ENCODE results near the gene HSPG2. TPM values are rescaled to one million over a fixed set of nuclear protein-coding genes. Genes with fewer than 3 reads are reported as not detected.
"Not testable (repeated sequence)": the region's sequence is repeated elsewhere in the genome, so short reads cannot be mapped to it uniquely, and the experiment has no call there.

HSPG2 gene
- total RNA-seq, 2 experiments from 2014 or later: 1.6 to 4.7 TPM

GRCh38 chr1:21980515-21981220, 43.6 kb upstream of the HSPG2 start:
- BruUV-seq (replicated peaks); H3K36me3 ChIP-seq (ENCODE audit: insufficient read depth, low read length); H2AFZ ChIP-seq (ENCODE audit: low read length); H3K9me2 ChIP-seq (ENCODE audit: insufficient read depth, low read length); H3K4me2 ChIP-seq (ENCODE audit: low read length); H4K20me1 ChIP-seq (ENCODE audit: insufficient read depth, low read length); intact Hi-C loops (cut with micrococcal nuclease; ENCODE audit: unreplicated experiment); H3K4me3 ChIP-seq (ENCODE audit: low read depth, low read length, poor library complexity, severe bottlenecking); CTCF ChIA-PET (ENCODE audit: unreplicated experiment); POLR2A ChIA-PET; H3K79me2 ChIP-seq (ENCODE audit: insufficient read depth, low read depth, low read length); H3K27ac ChIP-seq (ENCODE audit: low read depth, low read length, poor library complexity, severe bottlenecking); H3K9me3 ChIP-seq (ENCODE audit: low read length); DNase-seq (ENCODE audit: low spot score); H3K4me1 ChIP-seq (ENCODE audit: insufficient read depth, low read length, poor library complexity, severe bottlenecking): not testable (repeated sequence)

GRCh38 chr1:21978209-21978608, 41.1 kb upstream of the HSPG2 start:
- not testable (repeated sequence) for H3K9me3 ChIP-seq (ENCODE audit: low read length)

GRCh38 chr1:21976703-21977239, 39.7 kb upstream of the HSPG2 start, which contains the start of gene CELA3B:
CELA3B (plus strand) TSS chr1:21977022; CDS start chr1:21977040, 18 bp downstream.
- H3K36me3 ChIP-seq (ENCODE audit: insufficient read depth, low read length); intact Hi-C loops (cut with micrococcal nuclease; ENCODE audit: unreplicated experiment); H3K79me2 ChIP-seq (ENCODE audit: insufficient read depth, low read depth, low read length); POLR2A ChIA-PET; BruUV-seq (replicated peaks); DNase-seq (ENCODE audit: low spot score); H3K9me3 ChIP-seq (ENCODE audit: low read length); H2AFZ ChIP-seq (ENCODE audit: low read length); CTCF ChIA-PET (ENCODE audit: unreplicated experiment); H3K4me1 ChIP-seq (ENCODE audit: insufficient read depth, low read length, poor library complexity, severe bottlenecking); H3K4me3 ChIP-seq (ENCODE audit: low read depth, low read length, poor library complexity, severe bottlenecking); H3K9me2 ChIP-seq (ENCODE audit: insufficient read depth, low read length); H3K27ac ChIP-seq (ENCODE audit: low read depth, low read length, poor library complexity, severe bottlenecking); H4K20me1 ChIP-seq (ENCODE audit: insufficient read depth, low read length); H3K4me2 ChIP-seq (ENCODE audit: low read length): not testable (repeated sequence)

More at GRCh38 chr1:21978209-21978608, 41.1 kb upstream of the HSPG2 start:
- H3K9me2 ChIP-seq (ENCODE audit: insufficient read depth, low read length); H4K20me1 ChIP-seq (ENCODE audit: insufficient read depth, low read length); H3K27ac ChIP-seq (ENCODE audit: low read depth, low read length, poor library complexity, severe bottlenecking); intact Hi-C loops (cut with micrococcal nuclease; ENCODE audit: unreplicated experiment); H2AFZ ChIP-seq (ENCODE audit: low read length); H3K4me3 ChIP-seq (ENCODE audit: low read depth, low read length, poor library complexity, severe bottlenecking); H3K4me2 ChIP-seq (ENCODE audit: low read length); H3K36me3 ChIP-seq (ENCODE audit: insufficient read depth, low read length); H3K79me2 ChIP-seq (ENCODE audit: insufficient read depth, low read depth, low read length); DNase-seq (ENCODE audit: low spot score); H3K4me1 ChIP-seq (ENCODE audit: insufficient read depth, low read length, poor library complexity, severe bottlenecking); CTCF ChIA-PET (ENCODE audit: unreplicated experiment); POLR2A ChIA-PET; BruUV-seq (replicated peaks): not testable (repeated sequence)

GRCh38 chr1:21975296-21975695, 38.2 kb upstream of the HSPG2 start:
- H3K27ac ChIP-seq (ENCODE audit: low read depth, low read length, poor library complexity, severe bottlenecking); H3K9me2 ChIP-seq (ENCODE audit: insufficient read depth, low read length); H3K4me3 ChIP-seq (ENCODE audit: low read depth, low read length, poor library complexity, severe bottlenecking); H3K36me3 ChIP-seq (ENCODE audit: insufficient read depth, low read length); H3K79me2 ChIP-seq (ENCODE audit: insufficient read depth, low read depth, low read length); H4K20me1 ChIP-seq (ENCODE audit: insufficient read depth, low read length); intact Hi-C loops (cut with micrococcal nuclease; ENCODE audit: unreplicated experiment); BruUV-seq (replicated peaks); H2AFZ ChIP-seq (ENCODE audit: low read length); DNase-seq (ENCODE audit: low spot score); CTCF ChIA-PET (ENCODE audit: unreplicated experiment); H3K4me2 ChIP-seq (ENCODE audit: low read length); H3K9me3 ChIP-seq (ENCODE audit: low read length); H3K4me1 ChIP-seq (ENCODE audit: insufficient read depth, low read length, poor library complexity, severe bottlenecking); POLR2A ChIA-PET: not testable (repeated sequence)

GRCh38 chr1:21974699-21975098, 37.6 kb upstream of the HSPG2 start:
- intact Hi-C loops (cut with micrococcal nuclease; ENCODE audit: unreplicated experiment); H3K4me1 ChIP-seq (ENCODE audit: insufficient read depth, low read length, poor library complexity, severe bottlenecking); H3K36me3 ChIP-seq (ENCODE audit: insufficient read depth, low read length); H3K79me2 ChIP-seq (ENCODE audit: insufficient read depth, low read depth, low read length); H4K20me1 ChIP-seq (ENCODE audit: insufficient read depth, low read length); H3K9me2 ChIP-seq (ENCODE audit: insufficient read depth, low read length); H3K27ac ChIP-seq (ENCODE audit: low read depth, low read length, poor library complexity, severe bottlenecking); CTCF ChIA-PET (ENCODE audit: unreplicated experiment); H3K4me2 ChIP-seq (ENCODE audit: low read length); H3K9me3 ChIP-seq (ENCODE audit: low read length); H2AFZ ChIP-seq (ENCODE audit: low read length); BruUV-seq (replicated peaks); POLR2A ChIA-PET; DNase-seq (ENCODE audit: low spot score); H3K4me3 ChIP-seq (ENCODE audit: low read depth, low read length, poor library complexity, severe bottlenecking): not testable (repeated sequence)

GRCh38 chr1:21973948-21974347, 36.8 kb upstream of the HSPG2 start:
- not testable (repeated sequence) for H3K27ac ChIP-seq (ENCODE audit: low read depth, low read length, poor library complexity, severe bottlenecking)

More at GRCh38 chr1:21973948-21974347, 36.8 kb upstream of the HSPG2 start:
- H4K20me1 ChIP-seq (ENCODE audit: insufficient read depth, low read length); H3K79me2 ChIP-seq (ENCODE audit: insufficient read depth, low read depth, low read length); H2AFZ ChIP-seq (ENCODE audit: low read length); POLR2A ChIA-PET; H3K9me3 ChIP-seq (ENCODE audit: low read length); BruUV-seq (replicated peaks); intact Hi-C loops (cut with micrococcal nuclease; ENCODE audit: unreplicated experiment); H3K4me2 ChIP-seq (ENCODE audit: low read length); H3K36me3 ChIP-seq (ENCODE audit: insufficient read depth, low read length); DNase-seq (ENCODE audit: low spot score); CTCF ChIA-PET (ENCODE audit: unreplicated experiment); H3K4me1 ChIP-seq (ENCODE audit: insufficient read depth, low read length, poor library complexity, severe bottlenecking); H3K4me3 ChIP-seq (ENCODE audit: low read depth, low read length, poor library complexity, severe bottlenecking); H3K9me2 ChIP-seq (ENCODE audit: insufficient read depth, low read length): not testable (repeated sequence)
